HEK293T (cell line): ENCODE measurements around the gene TMEM117.

Experiments used
- CTCF ChIA-PET: fragments of 350-600 bp; formaldehyde crosslinking; extraction: SDS; loops from one replicate; lab custom pipeline; 2021; ENCODE audit warnings: antibody characterized with exemption, inconsistent platforms; lab: Yijun Ruan, JAX
- POLR2A ChIA-PET: fragments of 350-600 bp; formaldehyde crosslinking; extraction: SDS; loops from one replicate; lab custom pipeline; 2020; ENCODE audit warnings: antibody characterized with exemption, inconsistent platforms; lab: Yijun Ruan, JAX
- DNase-seq: peaks from one replicate; pipeline ENCODE4 v3.0.0; 2012; ENCODE audit warnings: mixed read lengths; ENCODE audit errors: extremely low spot score
- ARNT ChIP-seq: fragments of 450-650 bp; IDR thresholded peaks from 2 replicates; pipeline ENCODE4 v1.6.1; 2017; ENCODE audit warnings: mild to moderate bottlenecking
- BHLHE40 ChIP-seq: fragments of 450-650 bp; IDR thresholded peaks from 2 replicates; pipeline ENCODE4 v1.6.1; 2016; ENCODE audit warnings: mild to moderate bottlenecking, moderate library complexity, borderline replicate concordance
- CTBP1 ChIP-seq: fragments of 450-650 bp; IDR thresholded peaks from 2 replicates; pipeline ENCODE4 v1.6.1; 2016; ENCODE audit warnings: borderline replicate concordance
- ELF4 ChIP-seq: fragments of 450-650 bp; IDR thresholded peaks from 2 replicates; pipeline ENCODE4 v1.6.1; 2017; ENCODE audit warnings: antibody characterized with exemption
- FOXA1 ChIP-seq: fragments of 450-650 bp; IDR thresholded peaks from 2 replicates; pipeline ENCODE4 v1.6.1; 2016; ENCODE audit warnings: mild to moderate bottlenecking
- FOXK2 ChIP-seq: fragments of 450-650 bp; IDR thresholded peaks from 2 replicates; pipeline ENCODE4 v1.6.1; 2016; ENCODE audit warnings: mild to moderate bottlenecking
- FOXM1 ChIP-seq: fragments of 450-650 bp; IDR thresholded peaks from 2 replicates; pipeline ENCODE4 v1.6.1; 2017; ENCODE audit warnings: mild to moderate bottlenecking, borderline replicate concordance
- HDGF ChIP-seq: fragments of 450-650 bp; IDR thresholded peaks from 2 replicates; pipeline ENCODE4 v1.6.1; 2017; ENCODE audit warnings: antibody characterized with exemption, borderline replicate concordance
- L3MBTL2 ChIP-seq: fragments of 450-650 bp; conservative IDR thresholded peaks from 2 replicates; pipeline ENCODE4 v1.6.1; 2016; ENCODE audit warnings: mild to moderate bottlenecking
- LEF1 ChIP-seq: fragments of 450-650 bp; IDR thresholded peaks from 2 replicates; pipeline ENCODE4 v1.6.1; 2017; ENCODE audit warnings: mild to moderate bottlenecking, borderline replicate concordance
- NFRKB ChIP-seq: fragments of 450-650 bp; IDR thresholded peaks from 2 replicates; pipeline ENCODE4 v1.6.1; 2016; ENCODE audit warnings: mild to moderate bottlenecking, moderate library complexity
- SP1 ChIP-seq: fragments of 450-650 bp; IDR thresholded peaks from 2 replicates; pipeline ENCODE4 v1.6.1; 2017
- SUZ12 ChIP-seq: fragments of 450-650 bp; IDR thresholded peaks from 2 replicates; pipeline ENCODE4 v1.6.1; 2016; ENCODE audit warnings: mild to moderate bottlenecking
- TARDBP ChIP-seq: fragments of 450-650 bp; IDR thresholded peaks from 2 replicates; pipeline ENCODE4 v1.6.1; 2016
- ZNF384 ChIP-seq: fragments of 450-650 bp; IDR thresholded peaks from 2 replicates; pipeline ENCODE4 v1.6.1; 2016
- TF ChIP-seq, protein P1 (sequence below): fragments of 450-650 bp; IDR thresholded peaks from 2 replicates; pipeline ENCODE4 v1.6.1; 2016

TMEM117 gene

DNA sequence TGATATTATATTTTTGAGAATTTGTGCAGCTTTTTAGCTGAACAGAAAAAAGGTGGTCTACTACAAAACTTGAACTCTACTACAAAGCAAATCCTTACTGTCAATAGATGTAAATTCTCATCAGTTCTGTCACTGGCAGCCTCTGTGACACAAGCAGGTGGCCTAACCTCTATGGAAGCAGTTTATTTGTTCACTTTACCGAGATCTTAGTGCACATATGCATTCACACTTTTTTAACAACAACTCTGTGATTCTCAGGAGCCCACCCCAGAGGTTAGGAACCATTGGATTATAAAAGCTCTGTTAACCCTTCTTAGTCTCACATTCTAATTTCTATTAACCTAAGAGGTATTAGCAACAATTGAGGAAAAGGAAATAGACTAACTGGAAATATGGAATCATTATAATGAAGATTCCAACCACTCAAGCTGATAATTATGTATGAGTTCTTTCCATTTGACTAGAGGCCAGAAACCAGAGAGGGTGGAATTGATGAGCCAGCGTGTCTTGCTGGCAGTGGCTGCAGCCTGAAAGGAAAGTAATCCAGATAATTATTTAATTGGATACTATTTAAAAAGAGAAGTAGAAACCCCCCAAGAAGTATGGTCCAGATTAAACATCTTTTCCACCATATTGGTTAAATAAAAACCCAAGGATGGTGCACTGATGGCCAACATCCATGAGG is 451.1 kb downstream of the TMEM117 start:
- no peak for TF ChIP-seq BHLHE40
- TF ChIP-seq ARNT: no peak
- TF ChIP-seq, protein P1, sequence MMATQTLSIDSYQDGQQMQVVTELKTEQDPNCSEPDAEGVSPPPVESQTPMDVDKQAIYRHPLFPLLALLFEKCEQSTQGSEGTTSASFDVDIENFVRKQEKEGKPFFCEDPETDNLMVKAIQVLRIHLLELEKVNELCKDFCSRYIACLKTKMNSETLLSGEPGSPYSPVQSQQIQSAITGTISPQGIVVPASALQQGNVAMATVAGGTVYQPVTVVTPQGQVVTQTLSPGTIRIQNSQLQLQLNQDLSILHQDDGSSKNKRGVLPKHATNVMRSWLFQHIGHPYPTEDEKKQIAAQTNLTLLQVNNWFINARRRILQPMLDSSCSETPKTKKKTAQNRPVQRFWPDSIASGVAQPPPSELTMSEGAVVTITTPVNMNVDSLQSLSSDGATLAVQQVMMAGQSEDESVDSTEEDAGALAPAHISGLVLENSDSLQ: no peak
- no peak for TF ChIP-seq L3MBTL2
- no peak for TF ChIP-seq HDGF
- ChIA-PET CTCF (interaction anchor here (0.5 kb wide), 1 partner anchor 589 kb away, joined by 4 read pairs; no protein-coding TSS in a partner anchor), POLR2A (no interaction called here)
- DNase-seq: no peak

DNA sequence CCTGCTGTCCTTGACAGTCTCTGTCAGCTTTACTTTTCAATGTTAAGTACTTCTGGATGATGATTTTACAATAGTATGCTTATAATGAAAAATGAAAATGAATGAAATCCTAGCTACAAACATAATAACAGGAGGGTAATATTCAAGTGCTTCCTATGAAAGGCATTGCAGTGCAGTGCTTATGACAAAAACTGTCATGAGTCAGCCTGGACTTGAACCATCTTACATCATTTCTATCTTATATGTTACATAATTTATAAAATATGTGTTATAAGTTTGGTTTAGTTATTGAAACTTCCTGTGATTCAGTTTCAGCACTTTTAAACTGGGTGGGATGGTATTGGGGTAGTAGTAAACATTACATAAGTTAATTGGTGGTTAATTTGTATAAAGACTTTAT is 451.7 kb downstream of the TMEM117 start:
- ChIA-PET POLR2A (no interaction called here), CTCF (interaction anchor here (0.5 kb wide), 1 partner anchor 588 kb away, joined by 4 read pairs; no protein-coding TSS in a partner anchor)
- TF ChIP-seq CTBP1 (no peak), HDGF (no peak), ARNT (no peak), SP1 (no peak), FOXA1 (no peak), FOXM1 (no peak), FOXK2 (no peak), TARDBP (no peak), LEF1 (no peak)
- no peak for DNase-seq

DNA sequence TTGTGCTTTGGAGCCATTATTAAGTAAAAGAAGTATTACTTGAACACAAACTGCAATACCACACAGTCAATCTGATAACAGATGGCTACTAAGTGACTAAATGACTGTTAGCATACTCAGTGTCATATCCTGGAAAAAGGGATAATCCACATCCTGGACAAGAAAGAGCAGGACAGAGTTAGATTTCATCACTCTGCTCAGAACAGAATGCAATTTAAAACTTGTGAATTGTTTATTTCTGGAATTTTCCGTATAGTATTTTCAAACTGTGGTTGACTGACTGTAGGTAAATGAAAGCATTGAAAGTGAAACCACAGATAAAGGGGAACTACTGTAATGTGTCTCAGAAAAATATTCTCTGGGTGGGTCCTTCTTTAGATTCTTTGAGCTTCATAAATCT is 458.8 kb downstream of the TMEM117 start:
- TF ChIP-seq CTBP1: no peak
- no peak for TF ChIP-seq ZNF384
- TF ChIP-seq TARDBP: no peak
- TF ChIP-seq, protein P1: no peak
- TF ChIP-seq FOXA1: no peak
- TF ChIP-seq SP1: no peak
- TF ChIP-seq FOXM1: no peak
- no peak for TF ChIP-seq FOXK2
- POLR2A ChIA-PET: no interaction called here
- CTCF ChIA-PET: no interaction called here
- DNase-seq: no peak

DNA sequence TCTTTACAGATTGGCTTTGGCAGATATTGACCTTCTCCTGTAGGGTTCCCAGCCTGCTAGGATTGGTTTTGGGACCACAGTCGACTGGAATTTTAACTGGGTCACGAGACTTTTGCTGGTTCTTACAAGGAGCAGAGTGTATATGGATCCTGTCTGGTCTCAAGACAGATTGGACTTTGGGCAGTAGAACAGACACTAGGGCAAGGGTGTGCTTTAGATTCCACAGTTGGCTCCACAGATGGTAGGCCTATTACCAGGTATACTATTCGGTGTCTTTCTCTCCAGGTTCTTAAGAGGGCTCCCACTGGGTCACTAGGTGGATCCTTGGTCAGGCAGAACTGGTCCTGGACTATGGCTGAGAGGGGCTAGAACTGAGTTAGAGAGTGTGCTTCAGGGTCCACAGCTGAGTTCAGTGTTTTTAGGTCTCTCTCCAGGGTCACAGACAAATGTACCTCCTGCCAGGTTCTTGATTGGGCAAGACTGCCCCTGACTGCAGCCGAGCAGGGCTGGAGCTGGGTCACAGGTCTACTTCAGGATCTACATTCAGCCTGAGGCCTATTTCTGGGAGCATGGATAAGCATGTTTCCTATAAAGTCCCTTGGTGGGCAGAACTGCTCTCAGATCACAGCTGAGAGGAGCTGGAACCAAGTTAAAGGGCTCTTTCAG is 460.2 kb downstream of the TMEM117 start:
- ChIA-PET POLR2A (no interaction called here), CTCF (no interaction called here)
- DNase-seq: no peak
- TF ChIP-seq HDGF (no peak), TARDBP (no peak), SUZ12 (no peak), CTBP1 (no peak), FOXK2 (no peak)

DNA sequence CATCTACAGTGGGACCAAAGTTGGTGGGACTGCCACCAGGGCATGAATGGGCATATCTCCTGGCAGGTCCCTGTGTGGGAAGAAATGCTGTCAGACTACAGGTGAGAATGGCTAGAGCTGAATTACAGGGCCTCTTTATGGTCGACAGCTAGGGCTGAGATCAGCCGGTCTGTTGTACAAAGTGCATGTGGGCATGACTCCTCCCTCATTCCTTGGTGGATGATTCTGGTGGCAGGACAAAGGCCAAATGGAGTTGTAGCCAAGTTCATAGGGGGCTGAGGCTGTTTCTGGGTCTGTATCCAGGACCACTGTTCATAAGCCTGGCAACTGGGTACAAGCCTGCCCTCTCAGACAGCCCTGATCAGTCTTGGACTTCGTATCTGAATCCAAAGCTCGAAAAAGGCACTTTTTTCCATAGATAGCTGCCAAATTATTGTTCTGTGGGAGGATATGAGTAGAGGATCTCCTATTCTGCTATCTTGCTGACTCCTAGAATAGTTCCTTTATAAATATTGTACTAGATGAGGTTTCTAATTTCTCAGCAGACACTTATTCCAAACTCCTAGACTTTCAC is 460.8 kb downstream of the TMEM117 start:
- no peak for DNase-seq
- ChIA-PET CTCF (no interaction called here), POLR2A (no interaction called here)
- no peak for TF ChIP-seq FOXM1
- no peak for TF ChIP-seq SUZ12
- no peak for TF ChIP-seq ARNT
- TF ChIP-seq LEF1: no peak
- no peak for TF ChIP-seq BHLHE40
- TF ChIP-seq, protein P1: no peak
- TF ChIP-seq FOXA1: no peak
- TF ChIP-seq HDGF: no peak
- no peak for TF ChIP-seq SP1
- TF ChIP-seq NFRKB: no peak
- no peak for TF ChIP-seq TARDBP
- TF ChIP-seq ZNF384: no peak
- no peak for TF ChIP-seq L3MBTL2
- TF ChIP-seq FOXK2: no peak
- no peak for TF ChIP-seq CTBP1
- no peak for TF ChIP-seq ELF4

DNA sequence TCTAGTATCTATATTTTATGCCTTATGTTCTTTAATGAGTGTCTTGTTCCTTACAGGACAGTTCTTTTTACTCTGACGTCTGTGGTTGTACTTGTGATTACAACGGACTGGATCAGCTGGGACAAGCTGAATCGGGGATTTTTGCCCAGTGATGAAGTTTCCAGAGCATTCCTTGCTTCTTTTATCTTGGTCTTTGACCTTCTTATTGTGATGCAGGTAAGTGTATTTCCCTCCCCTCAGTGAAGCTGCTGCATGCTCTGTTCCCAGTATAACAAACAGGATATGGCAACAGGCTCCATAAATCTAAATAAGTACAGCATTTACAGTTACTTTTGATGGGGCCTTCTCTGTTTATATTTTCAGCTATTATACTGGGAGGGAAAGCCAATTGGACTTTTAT is 463.6 kb downstream of the TMEM117 start:
- no peak for TF ChIP-seq ZNF384
- no peak for TF ChIP-seq NFRKB
- no peak for TF ChIP-seq L3MBTL2
- ChIA-PET CTCF (no interaction called here), POLR2A (no interaction called here)
- no peak for DNase-seq
